SU-DHL-6 (cell line): ENCODE results near the gene CACNA1B.

Source experiments
- H2AFZ ChIP-seq: fragments of 200-600 bp; sonication (generic); 2 replicates; pipeline ENCODE4 v1.6.1; 2014; ENCODE audit warnings: low read depth, mild to moderate bottlenecking, moderate library complexity, mixed read lengths, antibody characterized with exemption, low read length; ENCODE audit not compliant: severe bottlenecking
- H3F3A ChIP-seq: fragments of 200-600 bp; shearing (Covaris generic); 2 replicates; pipeline ENCODE4 v1.6.0; 2016; ENCODE audit warnings: antibody characterized with exemption, mild to moderate bottlenecking; ENCODE audit not compliant: insufficient read depth
- H3K27ac ChIP-seq: fragments of 200-600 bp; sonication (generic); 2 replicates; pipeline ENCODE4 v1.5.1; 2016; ENCODE audit warnings: low read depth, mild to moderate bottlenecking, low read length, moderate library complexity, mixed read lengths
- H3K27me3 ChIP-seq: fragments of 200-600 bp; sonication (generic), shearing (Covaris generic); 2 replicates; pipeline ENCODE4 v1.6.0; 2014; ENCODE audit warnings: mild to moderate bottlenecking, low read length
- H3K36me3 ChIP-seq: fragments of 200-600 bp; sonication (generic); 2 replicates; pipeline ENCODE4 v1.6.1; 2014; ENCODE audit warnings: mild to moderate bottlenecking, low read length, mixed read lengths
- H3K4me2 ChIP-seq: fragments of 300-600, 200-600 bp; shearing (Covaris generic), sonication (generic); 2 replicates; pipeline ENCODE4 v1.6.0; 2014; ENCODE audit warnings: low read length, low read depth, mild to moderate bottlenecking; ENCODE audit not compliant: poor library complexity, severe bottlenecking
- H3K4me3 ChIP-seq: fragments of 200-600 bp; sonication (generic); 2 replicates; pipeline ENCODE4 v1.5.1; 2014; ENCODE audit warnings: antibody characterized with exemption, low read length, mild to moderate bottlenecking, mixed read lengths; ENCODE audit not compliant: insufficient read depth, poor library complexity, severe bottlenecking
- H3K79me2 ChIP-seq: fragments of 200-600 bp; sonication (generic); 2 replicates; pipeline ENCODE4 v1.6.1; 2014; ENCODE audit warnings: mild to moderate bottlenecking, low read length, moderate library complexity; ENCODE audit not compliant: insufficient read depth
- H3K9ac ChIP-seq: fragments of 200-600 bp; sonication (generic); 2 replicates; pipeline ENCODE4 v1.7.0; 2014; ENCODE audit warnings: mild to moderate bottlenecking, low read length
- H3K9me2 ChIP-seq: fragments of 200-600 bp; sonication (generic); replicated peaks from 2 replicates; pipeline ENCODE4 v1.6.1; 2014; ENCODE audit warnings: low read length; ENCODE audit not compliant: insufficient read depth
- H3K9me3 ChIP-seq: fragments of 200-600 bp; sonication (generic); 2 replicates; pipeline ENCODE4 v1.6.1; 2014; ENCODE audit warnings: low read length, mixed read lengths; ENCODE audit not compliant: insufficient read depth
- H4K20me1 ChIP-seq: fragments of 200-600 bp; sonication (generic); 2 replicates; pipeline ENCODE4 v1.6.1; 2014; ENCODE audit warnings: low read depth, mild to moderate bottlenecking, antibody characterized with exemption, low read length, moderate library complexity, mixed read lengths
- EZH2phosphoT487 ChIP-seq: fragments of 200-600 bp; sonication (generic), shearing (Covaris generic); conservative IDR thresholded peaks from 2 replicates; pipeline ENCODE4 v1.6.1; 2018; ENCODE audit warnings: mild to moderate bottlenecking, antibody characterized with exemption, low read length, moderate library complexity, mixed read lengths
- TF ChIP-seq, protein P1 (sequence below): fragments of 200-600 bp; sonication (generic); IDR thresholded peaks from one replicate; pipeline ENCODE4 v1.5.1; 2017; ENCODE audit warnings: antibody characterized with exemption, mild to moderate bottlenecking, low read length, moderate library complexity; ENCODE audit not compliant: insufficient read depth, poor library complexity, severe bottlenecking

Gene CACNA1B

DNA sequence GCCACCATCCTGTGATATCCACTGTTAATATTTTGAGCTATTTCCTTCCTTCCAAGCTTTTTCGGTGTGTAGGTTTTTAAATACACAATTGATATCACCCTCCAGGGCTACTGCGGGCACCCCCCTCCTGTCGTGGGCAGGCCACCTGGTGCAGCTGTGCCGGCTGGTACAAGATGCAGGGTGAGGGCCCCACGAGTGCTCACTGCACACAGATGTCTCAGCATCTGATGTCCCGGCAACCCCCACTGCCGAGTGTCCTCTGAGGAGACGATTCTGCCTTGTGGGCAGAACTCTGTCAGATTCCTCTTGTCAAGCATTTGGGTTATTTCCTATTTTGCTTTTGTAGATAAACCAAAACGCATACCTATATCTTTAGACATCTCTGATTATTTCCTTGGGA, 25.1 kb downstream of the CACNA1B start:
- Histone ChIP-seq H3F3A (no peaks in the 10 kb centered on the region), H4K20me1 (no peaks in the 10 kb centered on the region), H3K4me2 (no peak overlapping the region), H3K9ac (no peak overlapping the region), H2AFZ (no peak overlapping the region), H3K27me3 (no peaks in the 10 kb centered on the region), H3K4me3 (no peak overlapping the region), H3K9me3 (no peaks in the 10 kb centered on the region), H3K36me3 (no peaks in the 10 kb centered on the region), H3K9me2 (no peaks in the 10 kb centered on the region), H3K79me2 (no peaks in the 10 kb centered on the region), H3K27ac (no peak overlapping the region)
- TF ChIP-seq EZH2phosphoT487 = no peak
- TF ChIP-seq, protein P1, sequence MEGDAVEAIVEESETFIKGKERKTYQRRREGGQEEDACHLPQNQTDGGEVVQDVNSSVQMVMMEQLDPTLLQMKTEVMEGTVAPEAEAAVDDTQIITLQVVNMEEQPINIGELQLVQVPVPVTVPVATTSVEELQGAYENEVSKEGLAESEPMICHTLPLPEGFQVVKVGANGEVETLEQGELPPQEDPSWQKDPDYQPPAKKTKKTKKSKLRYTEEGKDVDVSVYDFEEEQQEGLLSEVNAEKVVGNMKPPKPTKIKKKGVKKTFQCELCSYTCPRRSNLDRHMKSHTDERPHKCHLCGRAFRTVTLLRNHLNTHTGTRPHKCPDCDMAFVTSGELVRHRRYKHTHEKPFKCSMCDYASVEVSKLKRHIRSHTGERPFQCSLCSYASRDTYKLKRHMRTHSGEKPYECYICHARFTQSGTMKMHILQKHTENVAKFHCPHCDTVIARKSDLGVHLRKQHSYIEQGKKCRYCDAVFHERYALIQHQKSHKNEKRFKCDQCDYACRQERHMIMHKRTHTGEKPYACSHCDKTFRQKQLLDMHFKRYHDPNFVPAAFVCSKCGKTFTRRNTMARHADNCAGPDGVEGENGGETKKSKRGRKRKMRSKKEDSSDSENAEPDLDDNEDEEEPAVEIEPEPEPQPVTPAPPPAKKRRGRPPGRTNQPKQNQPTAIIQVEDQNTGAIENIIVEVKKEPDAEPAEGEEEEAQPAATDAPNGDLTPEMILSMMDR = no peak

DNA sequence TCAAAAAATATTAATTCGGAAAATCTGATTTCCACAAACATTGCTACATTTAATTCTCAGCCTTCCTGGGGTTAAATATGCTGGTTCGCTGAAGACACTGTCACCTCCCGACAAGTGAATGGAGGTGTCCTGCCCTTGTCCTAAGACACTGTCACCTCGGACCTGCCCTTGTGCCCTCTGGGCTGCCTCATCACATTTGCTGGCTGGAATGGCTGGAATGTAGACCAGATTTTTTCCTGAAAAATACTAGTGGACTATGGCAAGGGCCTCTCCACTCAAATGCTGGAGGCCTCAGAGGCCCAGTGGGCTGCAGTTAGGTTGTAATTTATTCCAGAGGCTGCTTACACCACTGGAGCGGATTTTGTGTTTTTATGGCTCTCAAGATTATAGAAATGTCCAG, 28.2 kb downstream of the CACNA1B start:
- H3K27me3 ChIP-seq = no peaks in the 10 kb centered on the region
- H3K27ac ChIP-seq = no peak overlapping the region
- no peaks in the 10 kb centered on the region for H3F3A ChIP-seq
- H2AFZ ChIP-seq = no peak overlapping the region
- H3K79me2 ChIP-seq = no peaks in the 10 kb centered on the region
- no peaks in the 10 kb centered on the region for H3K9me3 ChIP-seq
- H3K4me3 ChIP-seq = no peak overlapping the region
- no peak overlapping the region for H3K4me2 ChIP-seq
- no peaks in the 10 kb centered on the region for H3K36me3 ChIP-seq
- H4K20me1 ChIP-seq = no peaks in the 10 kb centered on the region
- no peaks in the 10 kb centered on the region for H3K9me2 ChIP-seq
- TF ChIP-seq EZH2phosphoT487 = no peak
- TF ChIP-seq, protein P1 = no peak
- no peak overlapping the region for H3K9ac ChIP-seq

DNA sequence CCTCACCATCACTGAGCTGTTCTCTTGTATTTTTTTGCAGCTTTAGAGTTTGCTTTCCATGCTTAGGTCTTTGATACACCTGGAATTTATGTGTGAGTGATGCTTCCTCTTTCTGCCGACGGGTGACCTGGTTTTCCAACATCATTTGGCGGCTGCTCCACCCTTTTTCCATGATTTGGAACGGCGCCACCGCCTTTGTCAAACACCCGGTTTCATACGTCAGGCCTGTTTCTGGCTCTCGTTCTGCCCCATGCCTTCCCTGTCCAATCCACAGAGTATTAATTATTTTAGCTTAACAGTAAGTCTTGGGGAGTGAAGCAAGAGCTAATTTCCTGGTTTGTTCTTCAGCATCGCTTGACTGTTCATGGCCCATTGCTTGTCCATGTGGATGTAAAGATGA, 30.2 kb downstream of the CACNA1B start:
- no peaks in the 10 kb centered on the region for H3K27me3 ChIP-seq
- H3K9ac ChIP-seq = no peak overlapping the region
- H3K4me3 ChIP-seq = no peak overlapping the region
- no peaks in the 10 kb centered on the region for H3K9me3 ChIP-seq
- H2AFZ ChIP-seq = no peak overlapping the region
- TF ChIP-seq, protein P1 = no peak
- TF ChIP-seq EZH2phosphoT487 = no peak
- no peaks in the 10 kb centered on the region for H3K79me2 ChIP-seq
- no peaks in the 10 kb centered on the region for H3K36me3 ChIP-seq
- no peaks in the 10 kb centered on the region for H4K20me1 ChIP-seq
- H3K27ac ChIP-seq = no peak overlapping the region
- H3F3A ChIP-seq = no peaks in the 10 kb centered on the region
- H3K9me2 ChIP-seq = no peaks in the 10 kb centered on the region
- H3K4me2 ChIP-seq = no peak overlapping the region
